GM21529 (cell line): Measurements from ENCODE around the gene DAB2IP.
"Not testable (repeated sequence)": the region's sequence is repeated elsewhere in the genome, so short reads cannot be mapped to it uniquely, and the experiment has no call there.

Experiments
- ATAC-seq: cut with Tn5 transposase; IDR thresholded peaks from one replicate; pipeline ENCODE4 v1.9.1; 2021; ENCODE audit not compliant: unreplicated experiment

Gene DAB2IP

DNA sequence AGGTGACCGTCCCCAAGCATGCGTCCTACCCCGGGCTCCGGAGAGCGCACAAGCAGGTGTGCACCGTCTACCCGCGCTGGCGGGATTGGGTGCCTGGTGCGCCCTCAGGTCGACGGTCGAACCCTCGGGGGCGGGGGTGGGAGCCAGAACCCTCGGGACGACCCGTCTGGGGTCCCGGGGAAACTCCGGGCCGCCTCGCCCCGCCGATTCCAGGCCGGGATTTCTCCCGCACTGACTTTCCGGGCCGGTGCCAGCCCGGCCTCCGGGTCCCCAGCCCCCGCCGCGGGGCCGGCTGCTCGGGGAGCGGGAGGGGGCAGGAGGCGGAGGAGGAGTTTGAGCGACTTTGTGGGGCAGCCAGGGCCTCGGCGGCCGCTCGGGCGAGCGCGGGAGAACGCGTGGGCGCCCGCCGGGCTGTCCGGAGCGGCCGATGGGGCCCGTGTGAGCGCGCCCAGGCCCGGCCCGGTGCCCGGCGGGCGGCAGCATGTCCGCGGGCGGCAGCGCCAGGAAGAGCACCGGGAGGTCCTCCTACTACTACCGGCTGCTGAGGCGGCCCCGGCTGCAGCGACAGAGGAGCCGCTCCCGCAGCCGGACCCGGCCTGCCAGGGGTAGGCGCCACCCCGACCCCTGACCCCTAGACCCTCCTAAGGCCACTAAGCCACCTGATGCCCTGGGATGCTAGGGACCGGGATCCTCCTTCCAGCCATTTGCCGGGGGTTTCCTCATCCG is at the start of gene DAB2IP:
Gene DAB2IP, plus strand, starts transcription at position 340 of the 726 bp plus-strand sequence. Its CDS starts 142 bp downstream, at position 482.
- no peak for ATAC-seq

DNA sequence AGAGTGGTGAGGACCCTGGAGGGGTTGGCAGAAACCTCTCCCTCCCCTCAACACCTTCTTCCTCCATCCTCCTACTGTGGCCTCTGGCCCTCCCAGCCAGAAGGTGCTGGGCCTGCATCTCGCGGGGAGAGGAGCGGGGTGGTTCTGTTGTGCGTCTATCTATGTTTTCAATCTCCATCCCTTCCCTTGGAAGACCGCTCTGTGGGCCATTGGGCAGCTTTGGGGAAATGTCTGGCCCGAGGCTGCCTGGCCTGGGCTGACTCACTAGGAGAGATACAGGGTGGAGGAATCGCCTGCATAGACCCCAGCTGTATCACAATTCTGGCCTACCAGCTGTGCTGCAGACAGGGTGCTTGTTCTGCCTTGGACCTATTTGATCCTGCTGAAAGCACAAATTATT is 48.4 kb upstream of the DAB2IP start:
- ATAC-seq: no peak

DNA sequence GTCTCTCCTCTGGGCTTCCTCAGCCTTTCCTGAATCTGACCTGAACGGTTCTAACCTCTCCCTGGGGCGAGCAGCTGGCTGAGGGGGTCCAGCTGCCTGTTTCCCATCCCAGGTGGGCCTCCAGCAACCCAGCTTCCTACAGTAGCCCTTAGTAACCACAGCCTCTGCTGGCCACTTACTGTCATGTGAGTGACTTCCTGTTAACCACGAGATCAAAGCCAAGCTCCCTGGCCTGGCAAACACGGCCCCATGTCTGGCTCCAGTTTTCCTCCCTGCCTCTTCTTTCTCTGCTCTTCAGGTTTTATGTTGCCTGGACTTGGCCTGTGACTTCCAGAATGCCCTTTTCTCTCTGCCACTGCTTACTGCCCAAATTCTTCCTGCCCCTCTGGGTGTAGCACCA is 47.2 kb upstream of the DAB2IP start:
- no peak for ATAC-seq

DNA sequence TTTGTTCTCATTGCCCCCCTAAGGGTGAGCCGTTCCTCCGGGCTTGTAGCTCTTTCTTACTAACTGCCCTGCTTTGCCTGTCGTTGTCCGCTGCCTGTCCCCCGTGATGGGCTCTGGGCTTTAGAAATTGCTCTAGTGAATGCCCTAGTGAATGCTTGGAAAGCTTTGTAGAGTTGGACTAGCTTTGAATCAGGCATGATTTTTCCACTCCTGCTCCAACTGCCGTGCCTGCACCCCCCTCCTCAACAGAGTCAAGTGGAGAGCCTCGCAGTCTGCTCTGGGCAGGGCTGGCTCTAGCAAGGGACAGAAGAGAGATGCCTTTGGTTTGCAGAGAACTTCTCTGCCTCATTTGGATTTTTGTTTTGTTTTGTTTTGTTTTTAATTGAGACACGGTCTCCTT is 46.8 kb upstream of the DAB2IP start:
- no peak for ATAC-seq

DNA sequence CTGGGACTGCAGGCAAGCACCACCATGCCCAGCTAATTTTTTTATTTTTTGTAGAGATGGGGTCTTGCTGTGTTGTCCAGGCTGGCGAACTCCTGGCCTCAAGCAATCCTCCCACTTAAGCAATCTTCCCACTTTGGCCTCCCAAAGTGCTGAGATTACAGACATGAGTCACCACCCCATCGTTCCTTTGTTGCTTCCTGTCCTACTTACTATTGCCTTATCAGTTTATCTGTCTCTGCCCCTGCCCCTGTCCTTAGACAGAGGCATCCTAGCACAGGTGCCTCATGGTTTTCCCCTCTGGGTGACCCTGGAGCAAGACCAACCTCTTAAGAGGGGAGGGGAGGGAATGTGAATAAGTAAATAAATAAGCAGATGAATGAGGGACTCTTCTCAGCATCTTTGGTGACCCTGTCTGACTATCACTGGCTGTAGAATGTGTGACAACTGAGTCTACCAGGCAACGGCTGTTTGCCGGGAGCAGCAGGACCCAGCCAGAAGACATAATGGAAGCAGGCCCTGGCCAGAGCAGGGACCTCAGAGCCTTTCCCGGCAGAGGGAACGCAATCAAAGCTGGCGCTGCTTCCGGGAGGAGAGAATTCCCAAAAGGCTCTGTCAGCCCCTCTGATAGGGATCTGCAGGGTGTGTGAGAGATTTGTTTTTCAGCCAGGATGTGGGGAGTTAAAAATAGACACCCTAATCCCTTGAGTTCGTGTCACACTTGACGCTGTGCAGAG is 43.8 kb upstream of the DAB2IP start:
- ATAC-seq: no peak

DNA sequence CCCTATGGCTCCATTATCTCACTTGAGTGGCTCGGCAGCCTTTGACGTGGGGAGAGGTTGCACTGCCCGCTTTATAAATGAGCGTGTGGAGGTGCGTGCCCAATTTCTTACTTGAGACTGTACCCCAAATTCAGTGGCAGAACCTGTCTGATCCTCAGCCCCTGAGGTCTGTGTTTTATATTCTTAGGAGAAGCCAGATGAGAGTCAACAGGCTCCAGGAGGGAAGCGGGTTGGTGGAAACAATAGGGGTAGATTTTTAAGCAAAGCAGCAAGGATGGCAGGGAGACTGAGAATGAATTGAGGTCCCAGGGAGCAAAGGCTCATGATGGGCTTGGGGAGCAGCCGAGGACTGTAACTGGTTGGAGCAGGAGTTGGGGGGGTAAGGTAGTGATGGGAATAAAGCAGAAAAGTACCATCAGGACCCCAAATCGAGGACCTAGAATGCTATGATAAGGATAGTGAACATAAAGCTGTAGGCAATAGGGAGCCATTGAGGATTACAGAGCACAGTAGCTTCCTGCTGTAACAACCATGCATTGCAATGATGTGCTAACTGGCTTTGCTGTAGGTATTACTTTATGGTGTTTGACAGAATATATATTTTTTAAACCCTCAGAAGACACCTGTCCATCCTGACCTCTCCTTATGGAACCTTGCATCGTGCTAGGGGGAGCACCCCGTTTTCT is 43.1 kb upstream of the DAB2IP start:
- ATAC-seq: no peak

DNA sequence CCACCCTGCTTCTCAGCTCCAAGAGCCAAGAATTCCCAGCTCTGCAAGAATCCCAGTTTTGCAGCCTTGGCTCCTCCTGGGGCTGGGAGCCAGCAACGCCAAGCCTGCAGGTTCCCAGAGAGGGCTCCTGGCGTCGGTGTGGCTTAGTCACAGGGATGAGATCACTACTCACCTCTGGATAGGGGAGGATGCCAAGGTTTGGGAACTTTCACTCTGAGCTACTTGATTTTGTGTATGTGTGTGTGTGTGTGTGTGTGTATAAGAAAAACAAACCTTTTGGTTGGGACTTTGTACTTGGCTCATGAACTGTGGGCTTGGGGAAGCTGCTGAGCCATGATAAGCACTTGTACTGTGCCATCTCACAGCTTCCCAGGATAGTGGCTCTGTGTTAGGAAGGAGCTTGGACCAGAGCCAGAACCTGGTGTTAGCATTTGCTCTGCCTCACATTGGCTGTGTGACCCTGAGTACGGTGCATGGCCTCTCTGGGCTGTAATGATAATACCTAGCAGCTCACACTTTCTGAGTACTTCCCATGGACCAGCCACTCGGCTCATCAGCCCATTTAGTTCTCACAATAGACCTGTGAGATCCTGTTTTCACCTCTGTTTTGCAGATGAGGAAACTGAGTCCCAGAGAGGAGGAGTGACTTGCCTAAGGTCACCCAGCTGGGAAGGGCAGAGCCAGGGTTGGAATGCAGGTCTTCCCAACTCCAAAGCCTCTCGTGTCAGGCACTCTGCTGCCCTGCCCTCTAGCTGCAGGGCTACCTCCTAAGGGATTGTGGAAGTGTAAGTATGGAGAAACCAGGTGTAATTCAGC is 41.4 kb upstream of the DAB2IP start:
- ATAC-seq: no peak

DNA sequence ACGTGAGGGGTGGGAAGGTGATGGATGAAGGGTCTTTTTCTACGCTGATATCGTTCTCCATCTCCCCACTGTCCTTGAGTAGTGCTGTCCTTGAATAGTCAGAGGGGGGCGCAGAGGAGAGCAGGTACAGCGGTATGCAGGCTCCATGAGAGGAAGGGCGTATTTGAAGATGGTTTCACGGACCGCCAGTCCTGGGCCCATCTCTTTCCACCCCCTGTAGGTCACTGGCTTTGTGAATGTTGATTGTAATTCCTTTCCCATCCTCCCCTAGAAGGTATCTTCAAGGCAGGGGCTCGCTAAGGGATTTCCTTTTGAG is 40.8 kb upstream of the DAB2IP start:
- ATAC-seq: no peak

DNA sequence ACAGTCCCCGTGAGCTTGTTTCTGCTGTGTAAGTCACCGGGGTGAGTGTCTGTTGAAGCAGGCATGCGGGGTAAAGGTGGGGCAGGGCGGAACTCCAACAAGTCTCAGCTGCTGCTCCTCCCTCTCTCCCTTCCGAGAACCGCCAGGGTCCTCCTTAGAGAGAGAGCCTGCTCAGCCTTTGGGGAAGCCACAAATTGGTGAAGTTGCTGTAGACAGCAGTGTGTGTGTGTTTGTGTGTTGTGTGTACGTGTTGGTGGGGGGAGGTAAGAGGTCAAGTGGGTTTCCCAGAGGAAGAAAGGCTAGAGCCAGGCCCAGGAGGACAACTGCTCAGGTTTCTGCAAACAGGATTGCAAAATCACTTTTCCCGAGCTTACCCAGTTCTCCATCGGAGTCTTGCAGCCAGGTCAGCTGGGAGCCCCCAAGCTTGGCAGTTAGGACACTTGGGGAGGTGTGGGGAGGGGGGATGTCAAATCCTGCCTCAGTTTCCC is 38.9 kb upstream of the DAB2IP start:
- no peak for ATAC-seq

DNA sequence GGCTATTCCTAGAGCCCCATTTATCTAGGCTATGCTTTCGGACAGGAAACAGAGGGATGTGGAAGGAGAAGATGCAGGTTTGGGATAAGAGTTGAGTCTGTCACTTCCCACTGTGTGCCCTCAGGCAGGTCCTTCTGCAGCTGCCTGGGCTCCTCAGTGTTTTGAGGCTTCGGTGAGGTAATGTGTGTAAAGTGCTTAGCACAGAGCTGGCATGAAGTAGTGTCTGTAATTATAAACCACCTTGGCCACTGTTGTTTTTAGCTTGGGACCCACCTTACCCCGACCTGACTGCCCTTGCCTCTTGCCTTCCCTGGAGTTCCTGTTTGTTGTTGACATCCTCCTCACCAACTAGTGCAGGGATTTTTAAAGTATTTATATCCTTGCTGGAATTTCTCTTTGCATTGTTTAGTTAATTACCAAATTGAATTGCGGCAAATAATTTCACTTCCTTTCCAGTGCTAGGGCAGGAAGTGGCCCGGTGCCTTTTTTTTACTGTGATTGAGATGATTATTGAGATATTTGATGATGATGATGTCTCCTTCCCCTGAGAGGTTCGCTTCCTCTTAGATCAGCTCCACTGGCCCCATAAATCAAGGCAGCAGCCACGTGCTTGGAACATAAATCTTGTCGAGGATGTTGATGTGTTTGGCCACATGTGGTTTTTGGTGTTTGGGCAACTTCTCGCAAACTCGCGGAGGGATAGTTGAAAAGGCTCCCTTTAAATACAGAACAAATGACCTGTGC is 38.3 kb upstream of the DAB2IP start:
- no peak for ATAC-seq

DNA sequence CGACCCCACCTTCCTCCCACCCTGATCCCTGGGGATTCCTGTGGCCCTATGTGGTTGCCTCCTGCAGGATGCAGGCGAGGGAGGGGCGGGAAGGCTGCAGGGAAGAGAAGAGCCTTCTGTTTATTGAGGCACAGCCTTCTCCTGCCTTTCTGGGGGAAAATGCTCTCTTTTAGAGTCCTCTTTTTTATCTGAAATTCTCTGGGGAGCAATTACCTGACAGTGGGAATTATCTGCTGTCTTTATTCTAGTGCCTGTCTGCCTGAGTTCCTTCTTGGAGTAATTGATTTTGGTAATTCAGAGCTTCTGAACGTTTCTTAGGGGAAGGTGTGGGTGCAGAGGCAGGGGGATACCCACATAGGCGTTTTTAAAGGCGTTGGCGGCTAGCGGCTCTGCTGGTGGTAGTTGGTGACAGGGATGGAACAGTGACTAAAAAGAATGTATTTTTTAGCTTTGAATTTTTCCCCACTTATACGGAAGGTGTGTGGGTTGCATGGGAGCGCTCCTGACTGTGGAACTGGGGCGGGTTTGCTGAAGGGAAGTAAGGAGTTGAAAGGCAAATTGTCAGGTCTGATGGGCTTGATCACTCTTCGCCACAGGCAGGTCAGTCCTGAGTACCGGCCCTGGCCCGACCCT is 35.2 kb upstream of the DAB2IP start:
- ATAC-seq: no peak

DNA sequence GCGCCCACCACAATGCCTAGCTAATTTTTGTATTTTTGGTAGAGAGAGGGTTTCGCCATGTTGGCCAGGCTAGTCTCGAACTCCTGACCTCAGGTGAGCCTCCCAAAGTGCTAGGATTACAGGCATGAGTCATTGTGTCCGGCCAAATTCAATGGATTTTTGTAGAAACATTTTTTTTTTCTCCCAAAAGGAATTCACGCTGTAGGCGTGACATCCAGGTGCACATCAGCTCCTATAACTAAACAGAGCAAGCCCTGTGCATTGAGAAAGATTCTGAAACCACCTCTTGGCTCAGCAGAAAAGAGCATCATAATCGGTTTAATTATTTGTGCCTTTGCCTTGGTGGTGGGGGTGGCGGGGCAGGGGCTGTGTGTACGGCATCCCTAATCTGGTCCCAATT is 32.9 kb upstream of the DAB2IP start:
- no peak for ATAC-seq

DNA sequence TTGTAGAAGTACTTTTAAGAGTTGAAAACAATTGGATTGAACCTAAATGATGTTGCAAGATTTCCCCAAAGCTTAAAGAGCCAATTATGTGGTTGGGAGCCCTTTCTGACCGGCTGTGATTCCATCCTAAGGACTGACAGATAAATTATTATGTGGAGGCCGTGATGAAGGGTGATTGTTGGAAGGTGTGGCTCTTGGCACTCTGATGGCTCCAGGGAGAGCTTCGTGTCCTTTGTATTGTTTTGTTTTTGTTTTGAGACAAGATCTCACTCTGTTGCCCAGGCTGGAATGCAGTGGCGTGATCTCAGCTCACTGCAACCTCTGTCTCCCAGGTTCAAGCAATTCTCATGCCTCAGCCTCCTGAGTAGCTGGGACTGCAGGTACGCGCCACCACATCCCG is 32.5 kb upstream of the DAB2IP start:
- ATAC-seq: not testable (repeated sequence)

DNA sequence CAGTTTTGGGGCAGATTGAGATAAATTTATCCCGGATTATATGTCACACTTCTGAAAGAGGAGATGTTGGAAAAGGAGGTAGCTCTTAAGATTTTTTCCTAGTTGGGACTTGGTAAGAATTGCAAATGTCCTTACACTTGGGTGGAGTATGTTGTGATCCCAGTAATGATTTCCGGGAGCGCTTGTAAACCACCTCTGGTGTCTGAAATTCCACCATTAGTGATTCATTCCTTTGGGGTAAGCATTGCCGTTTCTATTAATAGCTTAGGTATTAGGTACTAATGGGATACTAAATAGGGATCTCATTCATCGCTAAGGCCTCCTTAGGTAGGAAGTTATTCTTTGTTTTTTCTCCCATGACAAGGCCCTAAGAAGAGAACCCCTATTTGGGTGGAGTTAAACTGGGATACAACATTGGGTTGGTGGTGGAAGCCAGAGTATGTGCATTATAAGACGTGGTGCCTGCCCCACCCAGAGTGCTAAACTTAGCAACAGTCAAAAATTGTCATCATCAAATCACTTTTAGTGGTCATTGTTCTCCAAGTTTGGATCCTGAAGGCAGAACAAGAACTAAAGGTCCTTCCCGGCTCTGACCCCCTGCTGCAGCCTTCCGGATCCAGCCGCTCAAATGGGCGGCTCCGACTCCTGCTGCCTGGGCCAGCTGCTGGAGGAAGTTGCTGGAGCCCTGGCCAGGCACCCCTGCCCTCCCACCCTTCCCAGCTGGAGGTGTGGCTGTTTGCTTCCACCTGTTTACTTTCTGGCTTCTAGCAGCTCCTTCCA is 31.7 kb upstream of the DAB2IP start:
- no peak for ATAC-seq

DNA sequence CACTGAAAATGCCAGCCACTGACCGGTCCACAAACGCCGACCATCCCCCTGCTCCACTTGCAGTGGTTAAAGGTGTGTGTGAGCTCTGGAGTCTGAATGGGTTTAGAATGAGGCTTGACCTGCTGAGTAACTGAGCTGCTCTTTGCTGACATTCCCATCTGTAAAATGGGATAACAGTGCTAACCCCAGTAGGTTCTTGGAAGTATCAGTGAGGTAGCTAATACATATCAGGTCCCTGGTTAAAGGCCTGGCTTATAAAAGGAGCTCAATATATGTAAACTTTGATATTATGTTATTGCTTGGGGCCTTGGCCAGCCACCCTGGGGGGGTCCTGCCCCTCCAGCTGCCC is 31.1 kb upstream of the DAB2IP start:
- ATAC-seq: no peak

DNA sequence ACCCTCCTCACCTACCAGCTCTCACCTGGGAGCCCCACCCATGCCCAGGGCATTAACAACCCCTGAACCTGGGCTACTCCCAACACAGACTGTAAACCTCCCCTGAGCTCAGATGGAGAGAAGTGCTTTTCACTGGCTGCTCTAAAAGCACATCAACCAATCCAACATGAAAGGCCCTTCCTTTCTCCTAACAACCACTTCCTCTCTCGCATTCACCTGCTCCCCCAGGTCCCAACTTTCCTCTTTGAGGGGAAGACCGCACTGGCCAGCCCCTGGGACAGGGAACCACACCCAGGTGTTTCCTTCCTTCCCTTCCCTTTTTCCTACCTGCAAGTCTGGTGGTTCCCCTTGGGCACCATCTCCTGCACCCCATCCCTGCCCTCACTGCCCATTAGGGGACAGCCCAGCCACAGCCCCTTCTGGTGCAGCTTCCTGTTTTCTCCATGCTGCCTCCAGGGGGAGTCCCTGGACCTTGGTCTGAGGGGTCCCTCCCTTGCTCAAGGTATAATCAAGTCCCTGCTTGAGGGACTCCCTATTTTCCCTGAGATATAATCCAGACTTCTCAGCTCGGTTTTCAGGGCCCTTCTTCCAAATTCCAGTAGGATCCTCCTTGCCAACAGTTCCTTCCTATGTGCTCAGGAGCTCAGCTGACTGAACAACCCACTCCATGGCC is 30.5 kb upstream of the DAB2IP start:
- ATAC-seq: no peak

DNA sequence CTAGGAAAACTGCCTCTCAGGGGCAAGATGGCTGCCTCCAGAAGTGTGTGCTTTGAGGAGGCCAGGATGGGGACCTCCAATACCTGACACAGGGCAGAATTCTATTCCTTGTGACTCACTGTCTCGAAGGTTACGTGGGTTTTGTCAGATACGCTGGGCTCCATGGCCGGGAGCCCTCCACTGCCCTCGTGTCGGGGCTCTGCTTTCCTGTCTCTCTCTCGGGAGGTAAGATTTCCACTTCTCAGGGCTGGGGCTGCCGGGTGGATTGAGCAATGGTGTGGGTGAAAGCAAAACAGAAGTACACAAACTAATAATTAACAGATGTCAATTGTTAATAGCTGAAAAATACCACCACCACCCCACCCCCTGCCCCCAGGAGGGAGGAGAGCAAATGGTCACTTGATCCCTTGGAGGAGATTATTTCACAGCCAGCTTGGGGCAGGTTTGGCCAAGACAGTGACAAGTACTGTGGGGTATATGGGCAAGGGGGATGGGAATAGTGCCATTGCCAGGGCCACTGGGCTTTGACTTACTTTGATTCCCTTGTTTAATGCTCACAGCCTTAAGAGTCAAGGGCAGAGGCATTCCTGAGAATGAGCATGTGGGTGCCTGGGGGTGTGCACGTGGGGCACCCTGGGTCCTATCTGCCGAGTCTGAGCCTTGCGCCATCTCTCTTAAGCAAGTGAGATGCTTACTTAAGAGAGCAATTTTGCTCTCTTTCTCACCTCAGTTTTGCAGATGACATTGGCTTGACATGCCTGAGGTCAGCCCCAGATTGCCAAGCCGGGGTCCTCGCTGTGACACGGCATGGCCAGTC is 28.8 kb upstream of the DAB2IP start:
- no peak for ATAC-seq

DNA sequence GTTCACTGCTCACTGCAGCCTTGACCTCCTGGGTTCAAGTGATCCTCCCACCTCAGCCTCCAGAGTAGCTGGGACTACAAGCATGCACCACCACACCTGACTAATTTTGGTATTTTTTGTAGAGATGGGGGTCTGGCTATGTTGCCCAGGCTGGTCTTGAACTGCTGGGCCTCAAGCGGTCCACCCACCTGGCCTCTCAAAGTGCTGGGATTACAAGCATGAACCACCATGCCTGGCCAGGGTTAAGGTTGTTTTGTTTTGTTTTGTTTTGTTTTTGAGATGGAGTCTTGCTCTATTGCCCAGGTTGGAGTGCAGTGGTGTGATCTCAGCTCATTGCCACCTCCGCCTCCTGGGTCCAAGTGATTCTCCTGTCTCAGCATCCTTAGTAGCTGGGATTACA is 28.0 kb upstream of the DAB2IP start:
- not testable (repeated sequence) for ATAC-seq
